Activated CD8-positive, alpha-beta memory T cell treated with anti-CD3 and anti-CD28 coated beads, Interleukin-2, amount 10 ng/mL, durations not matched to agents 7 days and 5 days (primary cell): Measurements from ENCODE around the gene TREML1. TPM values are rescaled to one million over a fixed set of nuclear protein-coding genes. Genes with fewer than 3 reads are reported as not detected.

Experiments
- ATAC-seq: fragments of 150-1000 bp; cut with Tn5 transposase; one replicate; pipeline ENCODE4 v1.10.0; 2021; ENCODE audit warnings: moderate library complexity
- CTCF ChIA-PET: fragments of 350-600 bp; sonication (Branson Sonifier 250); formaldehyde crosslinking; loops from one replicate; lab custom pipeline; 2021; ENCODE audit warnings: antibody characterized with exemption; lab: Charles Lee
- DNase-seq: peaks from one replicate; pipeline ENCODE4 v3.0.0-alpha.2; 2020
- H3K27ac Mint-ChIP-seq: one replicate; pipeline ENCODE4 v1.8.0; 2021; ENCODE audit warnings: mild to moderate bottlenecking, mixed read lengths
- H3K27me3 Mint-ChIP-seq: one replicate; pipeline ENCODE4 v1.8.0; 2021; ENCODE audit warnings: mixed read lengths
- H3K36me3 Mint-ChIP-seq: one replicate; pipeline ENCODE4 v1.8.0; 2021; ENCODE audit warnings: mild to moderate bottlenecking, mixed read lengths
- H3K4me1 Mint-ChIP-seq: one replicate; pipeline ENCODE4 v1.8.0; 2021; ENCODE audit warnings: mixed read lengths
- H3K4me3 Mint-ChIP-seq: one replicate; pipeline ENCODE4 v1.8.0; 2021; ENCODE audit warnings: mild to moderate bottlenecking, moderate library complexity, mixed read lengths
- H3K9me3 Mint-ChIP-seq: one replicate; pipeline ENCODE4 v1.8.0; 2022; ENCODE audit warnings: low read depth, mixed read lengths
- total RNA-seq, 2 experiments: library from RNA; stranded (reverse); gene quantifications; one replicate each; pipeline ENCODE4 v1.2.3, GENCODE V29; 2021

Gene TREML1
- total RNA-seq, 2 experiments from 2014 or later = not detected

DNA sequence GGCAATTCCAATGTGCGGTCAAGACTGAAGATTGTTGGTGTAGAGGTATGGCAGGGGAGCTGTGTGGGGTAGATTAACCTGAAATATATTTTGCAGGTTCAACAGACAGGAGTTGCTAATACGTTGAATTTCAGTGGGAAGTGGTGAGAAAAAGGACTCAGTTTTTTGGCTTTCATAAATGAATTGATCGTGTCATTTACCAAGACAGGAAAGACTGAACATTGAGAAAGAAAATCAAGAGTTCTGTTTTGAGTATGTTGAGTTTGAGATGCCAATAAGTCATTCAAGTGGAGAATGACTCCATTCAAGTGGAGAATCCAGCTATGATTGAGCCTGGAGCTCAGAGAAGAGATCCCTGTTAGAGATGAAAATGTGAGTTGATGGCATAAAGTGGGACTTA, 50.3 kb downstream of the TREML1 start:
- Mint-ChIP-seq H3K36me3 (peaks cover 16% of the 10 kb centered on the region), H3K4me1 (peaks cover 3% of the 10 kb centered on the region), H3K9me3 (no peaks in the 10 kb centered on the region), H3K4me3 (no peak overlapping the region), H3K27ac (no peak overlapping the region), H3K27me3 (no peaks in the 10 kb centered on the region)
- DNase-seq = no peak
- CTCF ChIA-PET = interaction anchor here (1.1 to 3.3 kb wide), 7 partner anchors 10 to 202 kb away, joined by 3 to 18 read pairs (median 5); no protein-coding TSS in a partner anchor
- ATAC-seq = peak; percentile 48

DNA sequence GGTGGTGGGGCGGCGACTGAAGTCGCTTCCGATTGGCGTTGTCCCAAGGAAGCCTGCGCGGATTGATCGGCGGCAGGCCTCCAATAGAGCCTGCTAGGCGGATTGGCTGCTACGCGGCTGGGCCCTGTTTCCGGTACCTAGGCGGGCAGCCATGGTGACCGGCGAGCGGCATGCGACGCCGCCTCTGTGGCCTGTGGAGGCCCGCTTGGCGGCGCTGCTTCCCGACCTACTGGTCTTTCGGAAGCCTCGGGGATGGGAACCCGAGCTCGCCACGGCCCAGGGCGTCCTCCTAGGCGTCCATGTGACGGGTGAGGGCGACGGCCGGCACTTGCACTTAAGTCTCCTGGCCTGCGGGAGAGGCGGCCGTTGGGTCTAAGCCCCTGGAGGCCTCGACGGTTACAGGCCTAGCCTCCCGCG, 53.3 kb downstream of the TREML1 start:
- peak; percentile 76 for ATAC-seq
- H3K4me3 Mint-ChIP-seq = peak overlapping the region; percentile 14
- H3K27me3 Mint-ChIP-seq = no peaks in the 10 kb centered on the region
- H3K9me3 Mint-ChIP-seq = no peaks in the 10 kb centered on the region
- peak; percentile 50 for DNase-seq
- peaks cover 43% of the 10 kb centered on the region for H3K36me3 Mint-ChIP-seq
- H3K27ac Mint-ChIP-seq = no peak overlapping the region
- H3K4me1 Mint-ChIP-seq = peaks cover 3% of the 10 kb centered on the region
- CTCF ChIA-PET = interaction anchor here (3.3 kb wide), 1 partner anchor 82 kb away, joined by 18 read pairs; no protein-coding TSS in a partner anchor

Other genes with a start within 250 kb of the TREML1 start
- 1 to 10 TPM; 1.3 to 2.5 TPM for gene UNC5CL, start 115.1 kb downstream of the TREML1 start, total RNA-seq
- gene TSPO2, start 111.9 kb downstream of the TREML1 start, total RNA-seq = not detected
- not detected for gene APOBEC2, start 101.1 kb downstream of the TREML1 start, total RNA-seq
- 10 to 100 TPM; 31.7 to 32.4 TPM for gene OARD1, start 82.0 kb downstream of the TREML1 start, total RNA-seq
- gene NFYA, start 81.4 kb downstream of the TREML1 start, total RNA-seq = 10 to 100 TPM; 25.0 to 31.5 TPM
- not detected for gene TREM2, start 8.8 kb upstream of the TREML1 start, total RNA-seq
- 1 to 10 TPM; 1.9 to 2.7 TPM for gene TREML2, start 46.8 kb upstream of the TREML1 start, total RNA-seq
- gene TREML4, start 74.0 kb upstream of the TREML1 start, total RNA-seq = not detected
- not detected for gene TREM1, start 132.3 kb upstream of the TREML1 start, total RNA-seq
- 1 to 10 TPM in 1 of 2 experiments, under 1 TPM in 1; 0.64 to 1.4 TPM for gene NCR2, start 181.3 kb upstream of the TREML1 start, total RNA-seq